GM18508 (cell line): ENCODE measurements around the gene ADAMTS16.

Source experiments
- ATAC-seq: cut with Tn5 transposase; IDR thresholded peaks from one replicate; pipeline ENCODE4 v1.9.1; 2021; ENCODE audit warnings: moderate number of reproducible peaks; ENCODE audit not compliant: insufficient read depth, unreplicated experiment

The ADAMTS16 gene

DNA sequence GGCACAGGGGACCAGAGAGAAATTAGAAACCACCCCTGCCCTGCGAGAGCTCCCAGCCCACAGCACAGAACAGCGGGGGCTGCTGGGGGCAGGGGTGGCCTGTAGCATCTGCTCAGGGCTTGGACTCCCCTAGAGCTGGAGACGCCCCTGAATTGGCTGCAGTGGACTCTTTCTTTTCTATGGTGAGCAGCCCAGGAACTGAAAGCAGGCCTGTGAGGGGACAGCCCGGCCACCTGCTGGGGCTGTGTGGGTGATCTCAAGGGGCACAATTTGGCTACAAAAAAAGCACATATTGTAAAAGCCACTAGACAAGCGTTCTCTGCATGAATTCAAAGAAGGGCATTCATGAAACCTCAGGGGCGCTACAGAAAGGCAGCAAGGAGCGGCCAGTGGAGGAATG lies 224.8 kb downstream of the ADAMTS16 start:
- no peak for ATAC-seq

GRCh38 chr5:5367739-5368138 lies 227.6 kb downstream of the ADAMTS16 start:
- no peak for ATAC-seq

GRCh38 chr5:5369051-5369605 lies 229.0 kb downstream of the ADAMTS16 start:
- ATAC-seq: no peak
